SK-N-SH treated with all-trans-retinoic acid at 6 μM for 48 hours (cell line): ENCODE results near the gene STK32A.
A peak's percentile ranks its signal among the peaks of the same experiment; 100 is the strongest.

Experiments
- ATAC-seq: fragments of 200-7000 bp; cut with Tn5 transposase; 3 replicates; pipeline ENCODE4 v1.9.1; 2020; ENCODE audit warnings: mild to moderate bottlenecking, moderate library complexity
- ARNTL ChIP-seq: fragments of 450-650 bp; formaldehyde crosslinking; IDR thresholded peaks from 2 replicates; pipeline ENCODE4 v1.5.0; 2020; ENCODE audit warnings: low read depth, mild to moderate bottlenecking, moderate library complexity, borderline replicate concordance
- CSDC2 ChIP-seq: fragments of 250-450 bp; sonication (Bioruptor Pico); IDR thresholded peaks from 2 replicates; pipeline ENCODE4 v1.5.0; 2020; ENCODE audit warnings: mild to moderate bottlenecking, moderate library complexity
- CSRNP3 ChIP-seq: fragments of 250-450 bp; sonication (Bioruptor Pico); IDR thresholded peaks from 2 replicates; pipeline ENCODE4 v1.5.1; 2021; ENCODE audit warnings: mild to moderate bottlenecking, moderate library complexity
- GLIS3 ChIP-seq: fragments of 250-450 bp; sonication (Bioruptor Pico); IDR thresholded peaks from 2 replicates; pipeline ENCODE4 v1.5.0; 2020; ENCODE audit warnings: mild to moderate bottlenecking, moderate library complexity
- ISL1 ChIP-seq: fragments of 250-450 bp; sonication (Bioruptor Pico); IDR thresholded peaks from 2 replicates; pipeline ENCODE4 v2.1.2; 2022; ENCODE audit warnings: mild to moderate bottlenecking, moderate library complexity
- OSR1 ChIP-seq: fragments of 250-450 bp; sonication (Bioruptor Pico); IDR thresholded peaks from 2 replicates; pipeline ENCODE4 v1.8.0; 2022; ENCODE audit warnings: moderate library complexity, mild to moderate bottlenecking, inconsistent platforms
- PPARA ChIP-seq: fragments of 250-450 bp; sonication (Bioruptor Pico); IDR thresholded peaks from 2 replicates; pipeline ENCODE4 v1.5.0; 2020; ENCODE audit warnings: mild to moderate bottlenecking, borderline replicate concordance
- RARB ChIP-seq: fragments of 250-450 bp; sonication (Bioruptor Pico); IDR thresholded peaks from 2 replicates; pipeline ENCODE4 v1.8.0; 2021; ENCODE audit warnings: mild to moderate bottlenecking, moderate library complexity
- TCF4 ChIP-seq: fragments of 250-450 bp; sonication (Bioruptor Pico); IDR thresholded peaks from 2 replicates; pipeline ENCODE4 v1.8.0; 2021; ENCODE audit warnings: mild to moderate bottlenecking, moderate library complexity, borderline replicate concordance
- TOX ChIP-seq: fragments of 250-450 bp; sonication (Bioruptor Pico); IDR thresholded peaks from 2 replicates; pipeline ENCODE4 v1.8.0; 2021; ENCODE audit warnings: mild to moderate bottlenecking, moderate library complexity, borderline replicate concordance
- ZC3H10 ChIP-seq: fragments of 250-450 bp; sonication (Bioruptor Pico); IDR thresholded peaks from 2 replicates; pipeline ENCODE4 v1.5.1; 2021; ENCODE audit warnings: mild to moderate bottlenecking, moderate library complexity
- ZFP3 ChIP-seq: fragments of 250-450 bp; sonication (Bioruptor Pico); IDR thresholded peaks from 2 replicates; pipeline ENCODE4 v1.5.0; 2020; ENCODE audit warnings: mild to moderate bottlenecking, moderate library complexity
- ZFP30 ChIP-seq: fragments of 450-650 bp; formaldehyde crosslinking; IDR thresholded peaks from 2 replicates; pipeline ENCODE4 v1.5.0; 2022; ENCODE audit warnings: mild to moderate bottlenecking, moderate library complexity
- ZNF565 ChIP-seq: fragments of 450-650 bp; formaldehyde crosslinking; conservative IDR thresholded peaks from 2 replicates; pipeline ENCODE4 v1.5.0; 2020; ENCODE audit warnings: low read depth, mild to moderate bottlenecking, moderate library complexity
- ZNF70 ChIP-seq: fragments of 450-650 bp; formaldehyde crosslinking; IDR thresholded peaks from 2 replicates; pipeline ENCODE4 v1.5.0; 2020; ENCODE audit warnings: mild to moderate bottlenecking, moderate library complexity
- ZNF8 ChIP-seq: fragments of 450-650 bp; formaldehyde crosslinking; IDR thresholded peaks from 2 replicates; pipeline ENCODE4 v1.5.0; 2020; ENCODE audit warnings: mild to moderate bottlenecking, moderate library complexity
- TF ChIP-seq, protein P1 (sequence below): fragments of 250-450 bp; sonication (Bioruptor Pico); IDR thresholded peaks from 2 replicates; pipeline ENCODE4 v1.8.0; 2020; ENCODE audit warnings: mild to moderate bottlenecking, moderate library complexity, borderline replicate concordance
- TF ChIP-seq, protein P2 (sequence below): fragments of 250-450 bp; sonication (Bioruptor Pico); IDR thresholded peaks from 2 replicates; pipeline ENCODE4 v1.5.1; 2020; ENCODE audit warnings: low read depth, mild to moderate bottlenecking, moderate library complexity
- TF ChIP-seq, protein P3 (sequence below): fragments of 250-450 bp; sonication (Bioruptor Pico); IDR thresholded peaks from 2 replicates; pipeline ENCODE4 v1.8.0; 2021; ENCODE audit warnings: low read depth, mild to moderate bottlenecking, moderate library complexity, borderline replicate concordance
- TF ChIP-seq, protein P4 (sequence below): fragments of 250-450 bp; sonication (Bioruptor Pico); IDR thresholded peaks from 2 replicates; pipeline ENCODE4 v1.5.0; 2020; ENCODE audit warnings: mild to moderate bottlenecking, moderate library complexity

The STK32A gene

DNA sequence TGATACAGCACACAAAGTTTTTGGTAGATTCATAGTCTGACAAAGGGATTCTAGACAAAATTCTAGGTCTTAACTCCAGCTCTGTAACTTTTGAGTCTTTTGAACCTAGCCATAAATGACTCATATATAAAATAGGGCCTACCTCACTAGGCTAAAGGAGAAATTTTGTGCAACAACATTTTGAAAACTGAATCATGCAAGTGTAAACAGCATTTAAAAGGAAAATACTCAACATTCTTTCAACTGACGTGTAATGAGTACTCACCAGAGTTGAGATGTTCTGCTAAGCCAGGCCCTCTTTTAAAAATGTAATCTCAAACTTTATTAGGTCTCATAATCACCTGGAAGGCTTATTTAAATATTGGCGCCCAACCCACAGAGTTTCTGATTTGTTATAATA lies 113.2 kb downstream of the STK32A start:
- no peak for ATAC-seq
- TF ChIP-seq PPARA (no peak), ZNF70 (no peak), OSR1 (CRISPR knock-in tag) (no peak), ARNTL (CRISPR knock-in tag) (no peak), TOX (CRISPR knock-in tag) (no peak), CSDC2 (CRISPR knock-in tag) (no peak)
- TF ChIP-seq, protein P1, sequence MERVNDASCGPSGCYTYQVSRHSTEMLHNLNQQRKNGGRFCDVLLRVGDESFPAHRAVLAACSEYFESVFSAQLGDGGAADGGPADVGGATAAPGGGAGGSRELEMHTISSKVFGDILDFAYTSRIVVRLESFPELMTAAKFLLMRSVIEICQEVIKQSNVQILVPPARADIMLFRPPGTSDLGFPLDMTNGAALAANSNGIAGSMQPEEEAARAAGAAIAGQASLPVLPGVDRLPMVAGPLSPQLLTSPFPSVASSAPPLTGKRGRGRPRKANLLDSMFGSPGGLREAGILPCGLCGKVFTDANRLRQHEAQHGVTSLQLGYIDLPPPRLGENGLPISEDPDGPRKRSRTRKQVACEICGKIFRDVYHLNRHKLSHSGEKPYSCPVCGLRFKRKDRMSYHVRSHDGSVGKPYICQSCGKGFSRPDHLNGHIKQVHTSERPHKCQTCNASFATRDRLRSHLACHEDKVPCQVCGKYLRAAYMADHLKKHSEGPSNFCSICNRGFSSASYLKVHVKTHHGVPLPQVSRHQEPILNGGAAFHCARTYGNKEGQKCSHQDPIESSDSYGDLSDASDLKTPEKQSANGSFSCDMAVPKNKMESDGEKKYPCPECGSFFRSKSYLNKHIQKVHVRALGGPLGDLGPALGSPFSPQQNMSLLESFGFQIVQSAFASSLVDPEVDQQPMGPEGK (CRISPR knock-in tag) = no peak

GRCh38 chr5:147348451-147348850 lies 113.6 kb downstream of the STK32A start:
- TF ChIP-seq, protein P2, sequence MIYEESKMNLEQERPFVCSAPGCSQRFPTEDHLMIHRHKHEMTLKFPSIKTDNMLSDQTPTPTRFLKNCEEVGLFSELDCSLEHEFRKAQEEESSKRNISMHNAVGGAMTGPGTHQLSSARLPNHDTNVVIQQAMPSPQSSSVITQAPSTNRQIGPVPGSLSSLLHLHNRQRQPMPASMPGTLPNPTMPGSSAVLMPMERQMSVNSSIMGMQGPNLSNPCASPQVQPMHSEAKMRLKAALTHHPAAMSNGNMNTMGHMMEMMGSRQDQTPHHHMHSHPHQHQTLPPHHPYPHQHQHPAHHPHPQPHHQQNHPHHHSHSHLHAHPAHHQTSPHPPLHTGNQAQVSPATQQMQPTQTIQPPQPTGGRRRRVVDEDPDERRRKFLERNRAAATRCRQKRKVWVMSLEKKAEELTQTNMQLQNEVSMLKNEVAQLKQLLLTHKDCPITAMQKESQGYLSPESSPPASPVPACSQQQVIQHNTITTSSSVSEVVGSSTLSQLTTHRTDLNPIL (CRISPR knock-in tag) = no peak
- TF ChIP-seq ZNF70 (no peak), PPARA (no peak)
- TF ChIP-seq, protein P1 (CRISPR knock-in tag) = no peak
- TF ChIP-seq, all 23 proteins: peak for 0

DNA sequence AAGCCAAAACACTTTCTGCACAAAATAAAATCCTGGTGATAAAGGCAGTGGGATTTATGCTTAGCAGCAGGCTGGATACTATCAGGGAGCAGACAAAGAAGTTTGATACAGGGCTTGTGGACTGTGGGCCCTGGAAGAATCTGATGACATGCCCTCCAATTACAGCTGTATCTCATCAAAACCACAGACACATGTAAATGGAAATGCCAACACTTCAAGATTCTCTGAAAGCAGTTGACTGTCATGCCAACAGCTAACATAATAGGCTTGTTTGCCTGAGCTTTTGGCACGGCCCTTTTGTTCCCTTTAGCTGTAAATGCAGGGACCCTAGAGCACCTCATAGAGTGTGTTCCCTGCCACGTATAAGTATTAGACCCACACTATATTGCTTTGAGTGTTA lies 114.4 kb downstream of the STK32A start:
- TF ChIP-seq, protein P3, sequence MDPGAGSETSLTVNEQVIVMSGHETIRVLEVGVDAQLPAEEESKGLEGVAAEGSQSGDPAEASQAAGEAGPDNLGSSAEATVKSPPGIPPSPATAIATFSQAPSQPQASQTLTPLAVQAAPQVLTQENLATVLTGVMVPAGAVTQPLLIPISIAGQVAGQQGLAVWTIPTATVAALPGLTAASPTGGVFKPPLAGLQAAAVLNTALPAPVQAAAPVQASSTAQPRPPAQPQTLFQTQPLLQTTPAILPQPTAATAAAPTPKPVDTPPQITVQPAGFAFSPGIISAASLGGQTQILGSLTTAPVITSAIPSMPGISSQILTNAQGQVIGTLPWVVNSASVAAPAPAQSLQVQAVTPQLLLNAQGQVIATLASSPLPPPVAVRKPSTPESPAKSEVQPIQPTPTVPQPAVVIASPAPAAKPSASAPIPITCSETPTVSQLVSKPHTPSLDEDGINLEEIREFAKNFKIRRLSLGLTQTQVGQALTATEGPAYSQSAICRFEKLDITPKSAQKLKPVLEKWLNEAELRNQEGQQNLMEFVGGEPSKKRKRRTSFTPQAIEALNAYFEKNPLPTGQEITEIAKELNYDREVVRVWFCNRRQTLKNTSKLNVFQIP (CRISPR knock-in tag) = no peak
- no peak for TF ChIP-seq GLIS3 (CRISPR knock-in tag)
- TF ChIP-seq TOX (CRISPR knock-in tag) = no peak
- no peak for TF ChIP-seq ZFP30
- TF ChIP-seq, protein P1 (CRISPR knock-in tag) = no peak
- TF ChIP-seq RARB (CRISPR knock-in tag) = no peak
- no peak for TF ChIP-seq ARNTL (CRISPR knock-in tag)
- TF ChIP-seq ZNF565 = no peak
- no peak for TF ChIP-seq TCF4
- TF ChIP-seq CSRNP3 (CRISPR knock-in tag) = no peak
- no peak for TF ChIP-seq OSR1 (CRISPR knock-in tag)
- TF ChIP-seq ZC3H10 (CRISPR knock-in tag) = no peak
- no peak for ATAC-seq

More at GRCh38 chr5:147348451-147348850, 113.6 kb downstream of the STK32A start:
- no peak for ATAC-seq

- peak; percentile 25; the same call in 1 of the 3 replicates for ATAC-seq
- TF ChIP-seq ISL1 = no peak; the same call in 1 of the 2 replicates
- no peak for TF ChIP-seq ZFP30
- TF ChIP-seq ARNTL (CRISPR knock-in tag) = no peak
- TF ChIP-seq RARB (CRISPR knock-in tag) = no peak
- TF ChIP-seq ZFP3 (CRISPR knock-in tag) = no peak
- TF ChIP-seq ZC3H10 (CRISPR knock-in tag) = no peak
- TF ChIP-seq, protein P4, sequence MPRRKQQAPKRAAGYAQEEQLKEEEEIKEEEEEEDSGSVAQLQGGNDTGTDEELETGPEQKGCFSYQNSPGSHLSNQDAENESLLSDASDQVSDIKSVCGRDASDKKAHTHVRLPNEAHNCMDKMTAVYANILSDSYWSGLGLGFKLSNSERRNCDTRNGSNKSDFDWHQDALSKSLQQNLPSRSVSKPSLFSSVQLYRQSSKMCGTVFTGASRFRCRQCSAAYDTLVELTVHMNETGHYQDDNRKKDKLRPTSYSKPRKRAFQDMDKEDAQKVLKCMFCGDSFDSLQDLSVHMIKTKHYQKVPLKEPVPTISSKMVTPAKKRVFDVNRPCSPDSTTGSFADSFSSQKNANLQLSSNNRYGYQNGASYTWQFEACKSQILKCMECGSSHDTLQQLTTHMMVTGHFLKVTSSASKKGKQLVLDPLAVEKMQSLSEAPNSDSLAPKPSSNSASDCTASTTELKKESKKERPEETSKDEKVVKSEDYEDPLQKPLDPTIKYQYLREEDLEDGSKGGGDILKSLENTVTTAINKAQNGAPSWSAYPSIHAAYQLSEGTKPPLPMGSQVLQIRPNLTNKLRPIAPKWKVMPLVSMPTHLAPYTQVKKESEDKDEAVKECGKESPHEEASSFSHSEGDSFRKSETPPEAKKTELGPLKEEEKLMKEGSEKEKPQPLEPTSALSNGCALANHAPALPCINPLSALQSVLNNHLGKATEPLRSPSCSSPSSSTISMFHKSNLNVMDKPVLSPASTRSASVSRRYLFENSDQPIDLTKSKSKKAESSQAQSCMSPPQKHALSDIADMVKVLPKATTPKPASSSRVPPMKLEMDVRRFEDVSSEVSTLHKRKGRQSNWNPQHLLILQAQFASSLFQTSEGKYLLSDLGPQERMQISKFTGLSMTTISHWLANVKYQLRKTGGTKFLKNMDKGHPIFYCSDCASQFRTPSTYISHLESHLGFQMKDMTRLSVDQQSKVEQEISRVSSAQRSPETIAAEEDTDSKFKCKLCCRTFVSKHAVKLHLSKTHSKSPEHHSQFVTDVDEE (CRISPR knock-in tag) = no peak
- no peak for TF ChIP-seq TOX (CRISPR knock-in tag)
- TF ChIP-seq GLIS3 (CRISPR knock-in tag) = no peak
- no peak for TF ChIP-seq PPARA
- no peak for TF ChIP-seq TCF4
- no peak for TF ChIP-seq ZNF8 (CRISPR knock-in tag)
- no peak for TF ChIP-seq CSRNP3 (CRISPR knock-in tag)
- no peak for TF ChIP-seq ZNF70
Observed at GRCh38 chr5:147359101-147359500, 124.3 kb downstream of the STK32A start.
